HepG2 (cell line): Measurements from ENCODE around the gene ULBP2. TPM values are rescaled to one million over a fixed set of nuclear protein-coding genes. Genes with fewer than 3 reads are reported as not detected.

Experiments used
- ATAC-seq: fragments of 200-7000 bp; cut with Tn5 transposase; 3 replicates; pipeline ENCODE4 v1.9.1; 2020; ENCODE audit warnings: mild to moderate bottlenecking, moderate library complexity
- BruUV-seq: library from RNA; stranded (reverse); fragments of 400-500 nt; replicated peaks from 2 replicates; lab custom pipeline; 2021; lab: Mats Ljungman, UMichigan
- CTCF ChIA-PET: fragments of 300-600 bp; formaldehyde crosslinking; extraction: SDS; loops from one replicate; lab custom pipeline; 2021; ENCODE audit warnings: low total read pairs, inconsistent platforms, low intra/inter-chr PET ratio; lab: Yijun Ruan, JAX
- POLR2A ChIA-PET: fragments of 350-600 bp; sonication (Branson Sonifier 250); formaldehyde crosslinking; loops from one replicate; lab custom pipeline; 2020; ENCODE audit warnings: antibody characterized with exemption, inconsistent platforms; lab: Yijun Ruan, JAX
- DNase-seq: peaks from one replicate; pipeline ENCODE4 v3.0.0-alpha.2; 2015; ENCODE audit warnings: low spot score
- FAIRE-seq: peaks from 3 replicates; lab custom pipeline; 2011; peaks lifted over from hg19 to GRCh38; lab: Jason Lieb, UNC
- H2AFZ ChIP-seq: one replicate; pipeline ENCODE4 v1.6.1; 2011; ENCODE audit warnings: low read length, inconsistent platforms
- H3K27ac ChIP-seq: fragments of 300-600 bp; 3 replicates; pipeline ENCODE4 v1.8.0; 2011; ENCODE audit warnings: mixed run types, mild to moderate bottlenecking, mixed read lengths, low read length, inconsistent platforms; ENCODE audit not compliant: insufficient read depth; ENCODE audit errors: extremely low read length
- H3K27me3 ChIP-seq, 2 experiments: fragments of 200-600 bp in 1 of 2; 2 replicates in 1 of 2; 3 replicates in 1 of 2; pipeline versions ENCODE4 v1.6.0 to v1.8.0; 2011; ENCODE audit warnings: low read length in 2 of 2, mild to moderate bottlenecking in 2 of 2, moderate library complexity in 2 of 2, inconsistent platforms in 1 of 2; ENCODE audit not compliant: insufficient read depth in 2 of 2, control insufficient read depth in 1 of 2
- H3K36me3 ChIP-seq, 2 experiments: fragments of 200-600 bp in 1 of 2; replicated peaks in 1 of 2; 2 replicates in 1 of 2; 3 replicates in 1 of 2; pipeline versions ENCODE4 v1.5.1 to v1.8.0; 2011; ENCODE audit warnings: low read length in 2 of 2, inconsistent platforms in 1 of 2; ENCODE audit not compliant: insufficient read depth in 2 of 2, control insufficient read depth in 1 of 2
- H3K4me1 ChIP-seq: 2 replicates; pipeline ENCODE4 v1.5.1; 2012; ENCODE audit warnings: low read length, inconsistent platforms; ENCODE audit not compliant: insufficient read depth
- H3K4me2 ChIP-seq: 2 replicates; pipeline ENCODE4 v1.6.0; 2011; ENCODE audit warnings: low read depth, low read length, inconsistent platforms
- H3K4me3 ChIP-seq, 3 experiments: fragments of 200-600 bp in 1 of 3; sonication (generic), shearing (Covaris generic) in 1 of 3; replicated peaks in 1 of 3; 2 replicates each; pipeline ENCODE4 v1.5.1; 2011 to 2016; ENCODE audit warnings: low read length in 3 of 3, inconsistent platforms in 2 of 3, low read depth in 2 of 3, mild to moderate bottlenecking in 2 of 3, control low read depth in 1 of 3, mixed read lengths in 1 of 3; ENCODE audit not compliant: insufficient read depth in 1 of 3
- H3K79me2 ChIP-seq: one replicate; pipeline ENCODE4 v1.6.1; 2011; ENCODE audit warnings: low read length, inconsistent platforms; ENCODE audit not compliant: insufficient read depth
- H3K9ac ChIP-seq: 2 replicates; pipeline ENCODE4 v1.6.0; 2011; ENCODE audit warnings: mild to moderate bottlenecking, low read depth, low read length, inconsistent platforms; ENCODE audit not compliant: insufficient read depth
- H3K9me3 ChIP-seq: 2 replicates; pipeline ENCODE4 v1.5.1; 2012; ENCODE audit warnings: mild to moderate bottlenecking, low read length
- H4K20me1 ChIP-seq: 2 replicates; pipeline ENCODE4 v1.6.0; 2011; ENCODE audit warnings: inconsistent platforms, mild to moderate bottlenecking, low read length, moderate library complexity; ENCODE audit not compliant: insufficient read depth
- GATAD1 ChIP-seq: IDR thresholded peaks from 2 replicates; pipeline ENCODE4 v1.6.1; 2016; ENCODE audit warnings: missing genetic modification reagents, missing compliant biosample characterization
- HOXA3 ChIP-seq: sonication (generic); formaldehyde crosslinking; IDR thresholded peaks from 2 replicates; pipeline ENCODE4 v1.5.0; 2020; ENCODE audit warnings: missing genetic modification reagents
- KLF15 ChIP-seq: sonication (generic); formaldehyde crosslinking; IDR thresholded peaks from 2 replicates; pipeline ENCODE4 v1.8.1; 2023; ENCODE audit warnings: borderline replicate concordance, mild to moderate bottlenecking, inconsistent platforms, missing genetic modification reagents, mixed read lengths
- MYC ChIP-seq: sonication (generic); formaldehyde crosslinking; IDR thresholded peaks from 2 replicates; pipeline ENCODE4 v1.9.0; 2021; ENCODE audit warnings: missing genetic modification reagents, borderline replicate concordance
- PRPF4 ChIP-seq: fragments of 200-400 bp; formaldehyde crosslinking; IDR thresholded peaks from 2 replicates; pipeline ENCODE4 v1.6.1; 2016; ENCODE audit warnings: low read length, low read depth; ENCODE audit not compliant: poor library complexity, severe bottlenecking
- RBM39 ChIP-seq: fragments of 200-400 bp; formaldehyde crosslinking; IDR thresholded peaks from one replicate; pipeline ENCODE4 v1.6.1; 2018; ENCODE audit warnings: antibody characterized with exemption, mild to moderate bottlenecking, low read depth, low read length; ENCODE audit not compliant: poor library complexity, severe bottlenecking
- ZKSCAN1 ChIP-seq: fragments of 150-350 bp; IDR thresholded peaks from 2 replicates; pipeline ENCODE4 v1.6.1; 2014; ENCODE audit warnings: low read length
- ZNF326 ChIP-seq: sonication (generic); formaldehyde crosslinking; IDR thresholded peaks from 2 replicates; pipeline ENCODE4 v1.4.0; 2020; ENCODE audit warnings: missing genetic modification reagents, borderline replicate concordance
- ZNF484 ChIP-seq: sonication (generic); formaldehyde crosslinking; IDR thresholded peaks from 2 replicates; pipeline ENCODE4 v1.5.1; 2020; ENCODE audit warnings: mild to moderate bottlenecking, low read depth, missing genetic modification reagents, borderline replicate concordance
- WGBS: methylation state at CpG from one replicate; pipeline ENCODE4 v1.1.6; 2017; ENCODE audit warnings: low lambda C conversion rate; 5-methylcytosine and 5-hydroxymethylcytosine counted together
- in situ Hi-C: cut with HindIII; loops from 2 replicates; pipeline ENCODE4 v1.10.0; 2017; ENCODE audit warnings: low pct_unique_long_range_greater_than_20kb; ENCODE audit not compliant: extremely low pct_ligation_motif_present
- intact Hi-C: fragments of 100-400 bp; cut with micrococcal nuclease; formaldehyde crosslinking; loops from one replicate; pipeline ENCODE4 v1.10.0; 2022; ENCODE audit not compliant: unreplicated experiment
- polyA plus RNA-seq, 8 experiments: library from polyadenylated mRNA; depleted of rRNA in 3 of 8; stranded (reverse) in 7 of 8; unstranded in 1 of 8; fragments of >200 nt; fragmentation: Illumina TruSeq in 4 of 8; extraction: Trizol in 4 of 8; gene quantifications; 2 replicates each; pipeline versions ENCODE4 v1.2.1 to v1.2.3, GENCODE V29; 2011 to 2016; ENCODE audit warnings: low read depth in 4 of 8, missing spikeins in 1 of 8, mixed read lengths in 1 of 8; ENCODE audit not compliant: insufficient read depth in 1 of 8
- total RNA-seq, 5 experiments: library from RNA; depleted of rRNA; stranded (reverse); fragments of >200 nt; fragmentation: Illumina TruSeq; extraction: Trizol; gene quantifications; 2 replicates each; pipeline ENCODE4 v1.2.3, GENCODE V29; 2016; ENCODE audit warnings: low read depth in 1 of 5
- TF ChIP-seq, protein P1 (sequence below): sonication (generic); formaldehyde crosslinking; IDR thresholded peaks from 2 replicates; pipeline ENCODE4 v1.4.0; 2020; ENCODE audit warnings: mild to moderate bottlenecking, missing genetic modification reagents
- TF ChIP-seq, protein P2 (sequence below): sonication (generic); formaldehyde crosslinking; IDR thresholded peaks from 2 replicates; pipeline ENCODE4 v1.5.1; 2020; ENCODE audit warnings: mild to moderate bottlenecking, moderate library complexity, missing genetic modification reagents

ULBP2 gene
- total and polyA plus RNA-seq, 2 of the 13 experiments (the other 11 are each of a cell fraction or from before 2014, with no cell fraction given): not detected

DNA sequence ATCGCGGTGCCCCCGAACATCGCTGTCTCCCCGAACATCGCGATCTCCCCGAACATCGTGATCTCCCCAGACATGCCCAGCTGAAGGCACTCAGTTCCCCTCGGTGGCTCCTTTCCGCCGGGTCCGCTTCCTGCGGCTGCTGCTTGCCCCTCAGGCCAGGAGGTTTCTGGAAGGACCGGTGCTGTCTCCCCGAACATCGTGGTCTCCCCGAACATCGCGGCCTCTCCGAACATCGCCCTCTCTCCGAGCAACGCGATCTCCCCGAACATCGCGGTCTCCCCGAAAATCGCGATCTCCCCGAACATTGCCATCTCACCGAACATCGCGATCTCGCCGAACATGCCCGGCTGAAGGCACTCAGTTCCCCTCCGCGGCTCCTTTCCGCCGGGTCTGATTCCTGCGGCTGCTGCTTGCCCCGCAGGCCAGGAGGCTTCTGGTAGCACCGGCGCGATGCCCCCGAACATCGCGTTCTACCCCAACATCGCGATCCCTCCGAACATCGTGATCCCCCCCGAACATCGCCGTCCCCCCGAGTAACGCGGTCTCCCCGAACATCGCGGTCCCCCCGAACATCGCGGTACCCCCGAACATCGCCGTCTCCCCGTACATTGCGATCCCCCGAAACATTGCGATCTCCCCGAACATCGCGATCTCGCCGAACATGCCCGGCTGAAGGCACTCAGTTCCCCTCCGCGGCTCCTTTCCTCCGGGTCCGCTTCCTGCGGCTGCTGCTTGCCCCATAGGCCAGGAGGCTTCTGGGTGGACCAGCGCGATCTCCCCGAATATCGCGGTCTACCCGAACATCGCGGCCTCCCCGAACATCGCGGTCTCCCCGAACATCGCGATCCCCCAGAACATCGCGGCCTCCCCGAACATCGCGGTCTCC is 22.7 kb downstream of the ULBP2 start:
- intact Hi-C loops: no loop called here
- POLR2A ChIA-PET: no interaction called here
- FAIRE-seq: no peak

DNA sequence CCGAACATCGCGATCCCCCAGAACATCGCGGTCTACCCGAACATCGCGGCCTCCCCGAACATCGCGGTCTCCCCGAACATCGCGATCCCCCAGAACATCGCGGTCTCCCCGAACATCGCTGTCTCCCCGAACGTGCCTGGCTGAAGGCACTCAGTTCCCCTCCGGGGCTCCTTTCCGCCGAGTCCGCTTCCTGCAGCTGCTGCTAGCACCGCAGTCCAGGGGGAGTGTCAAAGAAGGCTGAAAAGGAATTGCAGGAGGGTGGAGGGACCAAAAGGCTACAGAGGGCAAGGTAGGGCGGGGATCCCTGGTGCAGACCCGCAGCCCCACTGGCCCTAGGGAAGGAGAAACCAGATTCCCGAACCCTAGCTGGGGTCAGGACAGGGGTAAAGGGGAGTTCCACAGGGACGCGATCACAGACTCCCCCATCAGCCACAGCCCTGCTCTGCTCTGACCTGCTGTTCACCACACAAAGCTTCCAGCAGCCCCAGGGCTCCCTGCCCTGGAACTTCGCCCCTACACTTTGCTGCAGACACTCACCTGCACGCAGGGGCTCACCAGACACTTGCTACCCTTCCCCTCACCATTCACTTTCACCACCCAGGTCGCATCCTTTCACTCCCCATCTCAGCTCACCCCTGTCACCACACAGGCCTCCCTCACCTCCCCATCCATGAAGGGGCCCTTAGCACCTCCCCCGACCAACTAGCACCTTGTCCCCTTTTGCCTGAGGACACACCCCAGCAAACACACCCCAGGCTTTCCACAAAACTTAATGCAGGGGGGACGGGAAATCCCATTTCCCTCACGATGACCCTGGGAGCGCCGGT is 23.6 kb downstream of the ULBP2 start:
- H3K9ac ChIP-seq: no peak overlapping the region
- H3K79me2 ChIP-seq: no peaks in the 10 kb centered on the region
- ChIA-PET CTCF (no interaction called here), POLR2A (no interaction called here)
- in situ Hi-C loops (no loop called here), intact Hi-C loops (no loop called here)
- H3K9me3 ChIP-seq: no peaks in the 10 kb centered on the region
- H3K27me3 ChIP-seq: peaks cover 5 to 50% of the 10 kb centered on the region in 2 experiments
- no TSS peak for BruUV-seq
- H3K27ac ChIP-seq: no peak overlapping the region
- no peak for ATAC-seq
- peaks cover 4% of the 10 kb centered on the region; the same call in 1 of the 2 replicates for H3K4me1 ChIP-seq
- no peaks in the 10 kb centered on the region for H3K36me3 ChIP-seq
- H3K4me3 ChIP-seq: no peak overlapping the region
- no peaks in the 10 kb centered on the region for H4K20me1 ChIP-seq
- H3K4me2 ChIP-seq: no peak overlapping the region
- H2AFZ ChIP-seq: no peak overlapping the region
- FAIRE-seq: no peak
- no peak for DNase-seq
- WGBS: 69% methylated on average over 38 of the region's 38 CpGs
- TF ChIP-seq, protein P1, sequence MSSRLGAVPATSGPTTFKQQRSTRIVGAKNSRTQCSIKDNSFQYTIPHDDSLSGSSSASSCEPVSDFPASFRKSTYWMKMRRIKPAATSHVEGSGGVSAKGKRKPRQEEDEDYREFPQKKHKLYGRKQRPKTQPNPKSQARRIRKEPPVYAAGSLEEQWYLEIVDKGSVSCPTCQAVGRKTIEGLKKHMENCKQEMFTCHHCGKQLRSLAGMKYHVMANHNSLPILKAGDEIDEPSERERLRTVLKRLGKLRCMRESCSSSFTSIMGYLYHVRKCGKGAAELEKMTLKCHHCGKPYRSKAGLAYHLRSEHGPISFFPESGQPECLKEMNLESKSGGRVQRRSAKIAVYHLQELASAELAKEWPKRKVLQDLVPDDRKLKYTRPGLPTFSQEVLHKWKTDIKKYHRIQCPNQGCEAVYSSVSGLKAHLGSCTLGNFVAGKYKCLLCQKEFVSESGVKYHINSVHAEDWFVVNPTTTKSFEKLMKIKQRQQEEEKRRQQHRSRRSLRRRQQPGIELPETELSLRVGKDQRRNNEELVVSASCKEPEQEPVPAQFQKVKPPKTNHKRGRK: no peak
- TF ChIP-seq MYC: no peak
- no peak for TF ChIP-seq GATAD1
- TF ChIP-seq ZNF326: no peak
- no peak for TF ChIP-seq ZKSCAN1
- TF ChIP-seq PRPF4: no peak
- TF ChIP-seq KLF15 (CRISPR knock-in tag): no peak
- TF ChIP-seq, protein P2, sequence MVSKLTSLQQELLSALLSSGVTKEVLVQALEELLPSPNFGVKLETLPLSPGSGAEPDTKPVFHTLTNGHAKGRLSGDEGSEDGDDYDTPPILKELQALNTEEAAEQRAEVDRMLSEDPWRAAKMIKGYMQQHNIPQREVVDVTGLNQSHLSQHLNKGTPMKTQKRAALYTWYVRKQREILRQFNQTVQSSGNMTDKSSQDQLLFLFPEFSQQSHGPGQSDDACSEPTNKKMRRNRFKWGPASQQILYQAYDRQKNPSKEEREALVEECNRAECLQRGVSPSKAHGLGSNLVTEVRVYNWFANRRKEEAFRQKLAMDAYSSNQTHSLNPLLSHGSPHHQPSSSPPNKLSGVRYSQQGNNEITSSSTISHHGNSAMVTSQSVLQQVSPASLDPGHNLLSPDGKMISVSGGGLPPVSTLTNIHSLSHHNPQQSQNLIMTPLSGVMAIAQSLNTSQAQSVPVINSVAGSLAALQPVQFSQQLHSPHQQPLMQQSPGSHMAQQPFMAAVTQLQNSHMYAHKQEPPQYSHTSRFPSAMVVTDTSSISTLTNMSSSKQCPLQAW: no peak

More for the DNA sequence above, 22.7 kb downstream of the ULBP2 start:
- Histone ChIP-seq H3K27me3 (peaks cover 5 to 47% of the 10 kb centered on the region in 2 experiments), H2AFZ (no peak overlapping the region), H3K79me2 (no peaks in the 10 kb centered on the region), H3K36me3 (no peaks in the 10 kb centered on the region), H3K9me3 (no peaks in the 10 kb centered on the region), H3K27ac (no peak overlapping the region), H3K4me3 (no peak overlapping the region), H4K20me1 (no peaks in the 10 kb centered on the region), H3K4me1 (peaks cover 4% of the 10 kb centered on the region; the same call in 1 of the 2 replicates), H3K4me2 (no peak overlapping the region), H3K9ac (no peak overlapping the region)
- 87% methylated on average over 103 of the region's 103 CpGs for WGBS
- CTCF ChIA-PET: no interaction called here
- ATAC-seq: no peak
- in situ Hi-C loops: no loop called here
- no peak for DNase-seq
- TF ChIP-seq ZNF484 (no peak), RBM39 (peak; percentile 15), HOXA3 (CRISPR knock-in tag) (no peak)
- no TSS peak for BruUV-seq
